Measurements from ENCODE around the gene MTCH1.

MTCH1 gene

GRCh38 chr6:36920546-36920945 lies 65.5 kb downstream of the MTCH1 start:
- no peak for DNase-seq

DNA sequence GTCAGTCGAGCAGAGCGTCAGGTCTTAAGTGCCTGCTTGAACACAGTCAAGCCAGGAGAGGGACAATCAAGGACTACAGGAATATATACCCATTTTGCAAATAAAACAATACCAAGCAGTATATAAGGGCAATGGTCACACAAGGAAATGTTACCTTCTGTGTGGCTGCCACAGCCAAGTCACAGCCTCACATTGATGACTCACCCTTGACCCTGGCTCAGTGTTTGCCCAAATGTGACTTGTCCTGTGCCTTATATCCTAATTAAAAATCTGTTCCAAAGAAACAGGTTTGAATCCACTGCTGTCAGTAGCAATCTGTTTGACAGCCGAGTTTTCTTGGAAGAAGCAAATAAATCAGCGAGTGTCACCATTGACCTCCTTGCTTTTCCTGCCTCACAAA lies 65.9 kb downstream of the MTCH1 start:
- no peak for DNase-seq

Measured in CD4-positive, alpha-beta T cell treated with Interleukin-4 for 1 hour (primary cell).